Measurements from ENCODE around the gene ASCL1. TPM values are rescaled to one million over a fixed set of nuclear protein-coding genes. Genes with fewer than 3 reads are reported as not detected.
A peak's percentile ranks its signal among the peaks of the same experiment; 100 is the strongest.

ASCL1 gene
- total and polyA plus RNA-seq, 2 of the 13 experiments (the other 11 are each of a cell fraction or from before 2014, with no cell fraction given), result not detected

- TF ChIP-seq ZNF276 (CRISPR knock-in tag; IDR thresholded peaks at IDR 0.05; ENCODE audit: low read depth) (no peak), NCOR1 (IDR thresholded peaks at IDR 0.05; ENCODE audit: borderline replicate concordance, low read length) (peak; percentile 40; the same call in 1 of the 2 replicates), U2AF1 (optimal IDR thresholded peaks at IDR 0.05; ENCODE audit: low read depth, low read length) (no peak), RBM22 (optimal IDR thresholded peaks at IDR 0.05; ENCODE audit: low read length) (no peak), ZNF362 (CRISPR knock-in tag; IDR thresholded peaks at IDR 0.05; ENCODE audit: borderline replicate concordance) (no peak), ZFP91 (CRISPR knock-in tag; IDR thresholded peaks at IDR 0.05; ENCODE audit: borderline replicate concordance) (peak; percentile 70), PRDM15 (CRISPR knock-in tag; IDR thresholded peaks at IDR 0.05) (no peak), ARID2 (CRISPR knock-in tag; IDR thresholded peaks at IDR 0.05; ENCODE audit: borderline replicate concordance) (no peak), FLYWCH1 (CRISPR knock-in tag; IDR thresholded peaks at IDR 0.05) (no peak), ZNF230 (CRISPR knock-in tag; IDR thresholded peaks at IDR 0.05) (no peak), AKNA (CRISPR knock-in tag; IDR thresholded peaks at IDR 0.05; ENCODE audit: borderline replicate concordance) (no peak), NPAS2 (CRISPR knock-in tag; IDR thresholded peaks at IDR 0.05; ENCODE audit: borderline replicate concordance) (no peak), ZMYM2 (CRISPR knock-in tag; IDR thresholded peaks at IDR 0.05) (peak; percentile 62; the same call in 1 of the 2 replicates), ZSCAN25 (CRISPR knock-in tag; IDR thresholded peaks at IDR 0.05) (no peak)
Measured at GRCh38 chr12:102950107-102950949, 7.1 kb upstream of the ASCL1 start (continued).

Measured in HepG2 (cell line).